H1 (cell line): ENCODE measurements around the gene CDK15.

ENCODE experiments used
- ATF2 ChIP-seq: IDR thresholded peaks from 2 replicates; pipeline ENCODE4 v1.6.1; 2012; ENCODE audit warnings: low read length, inconsistent platforms
- CEBPB ChIP-seq: IDR thresholded peaks from 2 replicates; pipeline ENCODE4 v1.6.1; 2012; ENCODE audit warnings: low read depth, low read length
- CTCF ChIP-seq, 3 experiments: IDR thresholded peaks; 1 replicate in 2 of 3; 2 replicates in 1 of 3; pipeline versions ENCODE4 v1.5.1 to v1.6.1; 2011; ENCODE audit warnings: low read length in 3 of 3, mild to moderate bottlenecking in 3 of 3, inconsistent platforms in 2 of 3, low read depth in 1 of 3, moderate library complexity in 1 of 3; ENCODE audit not compliant: insufficient read depth in 1 of 3; ENCODE audit errors: control extremely low read depth in 1 of 3
- EZH2 ChIP-seq: fragments of 200-600 bp; sonication (generic); IDR thresholded peaks from 2 replicates; pipeline ENCODE4 v1.7.1; 2012; ENCODE audit warnings: low read depth, mild to moderate bottlenecking, moderate library complexity, low read length, inconsistent platforms; ENCODE audit not compliant: severe bottlenecking
- POLR2A ChIP-seq, 2 experiments: IDR thresholded peaks; 1 replicate in 1 of 2; 2 replicates in 1 of 2; pipeline ENCODE4 v1.6.1; 2011; ENCODE audit warnings: low read depth in 2 of 2, low read length in 2 of 2, mild to moderate bottlenecking in 2 of 2; ENCODE audit errors: control extremely low read depth in 1 of 2
- POLR2AphosphoS5 ChIP-seq: IDR thresholded peaks from 2 replicates; pipeline ENCODE4 v1.6.1; 2011; ENCODE audit warnings: low read depth, low read length
- RBBP5 ChIP-seq: IDR thresholded peaks from 2 replicates; pipeline ENCODE4 v1.7.1; 2012; ENCODE audit warnings: low read depth, mild to moderate bottlenecking, inconsistent platforms, low read length, moderate library complexity, borderline replicate concordance
- SP1 ChIP-seq: IDR thresholded peaks from 2 replicates; pipeline ENCODE4 v1.6.1; 2011; ENCODE audit warnings: low read depth, low read length
- SP2 ChIP-seq: IDR thresholded peaks from 2 replicates; pipeline ENCODE4 v1.6.1; 2012; ENCODE audit warnings: mild to moderate bottlenecking, low read length, inconsistent platforms
- TBP ChIP-seq: IDR thresholded peaks from 2 replicates; pipeline ENCODE4 v1.6.1; 2011; ENCODE audit warnings: low read depth, low read length, improper control_type of control experiment
- ZNF274 ChIP-seq: IDR thresholded peaks from 2 replicates; pipeline ENCODE4 v1.7.0; 2012; ENCODE audit warnings: low read length, borderline replicate concordance; ENCODE audit errors: extremely low read depth

- TF ChIP-seq POLR2AphosphoS5 (no peak), EZH2 (no peak), CTCF (IDR thresholded peaks at IDR 0.05; ENCODE audit: control extremely low read depth in 1 of 3, insufficient read depth in 1 of 3, low read depth in 1 of 3, low read length in 3 of 3) (no peak), POLR2A (IDR thresholded peaks at IDR 0.05; ENCODE audit: control extremely low read depth in 1 of 2, low read depth in 2 of 2, low read length in 2 of 2) (no peak), SP1 (no peak), TBP (no peak), CEBPB (no peak), SP2 (no peak), RBBP5 (no peak), ATF2 (no peak), ZNF274 (no peak)
These were observed 34.4 kb downstream of the CDK15 start for GRCh38 chr2:201840726-201841125.
